Kidney epithelial cell (primary cell): ENCODE results near the gene GJC2. TPM values are rescaled to one million over a fixed set of nuclear protein-coding genes. Genes with fewer than 3 reads are reported as not detected.

Experiments used
- DNase-seq: peaks from one replicate; pipeline ENCODE4 v3.0.0-alpha.2; 2010; ENCODE audit warnings: low read depth
- H3K27me3 ChIP-seq: 2 replicates; pipeline ENCODE4 v1.6.0; 2011; ENCODE audit warnings: low read length; ENCODE audit not compliant: control insufficient read depth, insufficient read depth
- H3K36me3 ChIP-seq: 2 replicates; pipeline ENCODE4 v1.5.1; 2011; ENCODE audit warnings: low read length; ENCODE audit not compliant: control insufficient read depth, insufficient read depth
- H3K4me3 ChIP-seq: 2 replicates; pipeline ENCODE4 v1.5.1; 2011; ENCODE audit warnings: low read depth, mild to moderate bottlenecking, control low read depth, low read length
- CTCF ChIP-seq: IDR thresholded peaks from 2 replicates; pipeline ENCODE4 v1.5.1; 2011; ENCODE audit warnings: mild to moderate bottlenecking, moderate library complexity, low read length, control low read depth, inconsistent platforms; ENCODE audit not compliant: insufficient read depth, poor library complexity, severe bottlenecking
- total RNA-seq: library from RNA; depleted of rRNA; stranded (reverse); fragments of >200 nt; gene quantifications from 2 replicates; pipeline ENCODE4 v1.2.3, GENCODE V29; 2015

GJC2 gene
- total RNA-seq, 1 donor from 2014 or later = 0.38 TPM

DNA sequence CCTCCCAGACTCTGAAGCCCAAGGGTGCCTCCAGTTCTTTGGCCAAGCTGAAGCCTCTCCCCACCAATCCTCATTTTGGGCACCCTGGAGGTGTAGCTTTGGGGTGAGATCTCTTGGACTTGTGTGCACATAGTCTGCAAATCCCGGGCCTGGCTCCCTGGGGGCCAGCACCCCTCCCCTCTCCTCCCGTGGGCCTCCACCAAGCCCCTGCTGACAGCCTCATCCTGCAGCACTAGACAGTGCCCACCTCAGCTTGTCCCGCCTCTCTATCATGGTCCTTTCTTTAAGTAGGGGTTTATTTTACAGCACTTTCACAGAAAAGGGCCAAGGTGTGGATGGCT is 3.2 kb downstream of the GJC2 start:
- H3K4me3 ChIP-seq = no peak overlapping the region
- TF ChIP-seq CTCF = no peak
- peaks cover 14% of the 10 kb centered on the region for H3K27me3 ChIP-seq
- no peak for DNase-seq
- no peaks in the 10 kb centered on the region for H3K36me3 ChIP-seq

DNA sequence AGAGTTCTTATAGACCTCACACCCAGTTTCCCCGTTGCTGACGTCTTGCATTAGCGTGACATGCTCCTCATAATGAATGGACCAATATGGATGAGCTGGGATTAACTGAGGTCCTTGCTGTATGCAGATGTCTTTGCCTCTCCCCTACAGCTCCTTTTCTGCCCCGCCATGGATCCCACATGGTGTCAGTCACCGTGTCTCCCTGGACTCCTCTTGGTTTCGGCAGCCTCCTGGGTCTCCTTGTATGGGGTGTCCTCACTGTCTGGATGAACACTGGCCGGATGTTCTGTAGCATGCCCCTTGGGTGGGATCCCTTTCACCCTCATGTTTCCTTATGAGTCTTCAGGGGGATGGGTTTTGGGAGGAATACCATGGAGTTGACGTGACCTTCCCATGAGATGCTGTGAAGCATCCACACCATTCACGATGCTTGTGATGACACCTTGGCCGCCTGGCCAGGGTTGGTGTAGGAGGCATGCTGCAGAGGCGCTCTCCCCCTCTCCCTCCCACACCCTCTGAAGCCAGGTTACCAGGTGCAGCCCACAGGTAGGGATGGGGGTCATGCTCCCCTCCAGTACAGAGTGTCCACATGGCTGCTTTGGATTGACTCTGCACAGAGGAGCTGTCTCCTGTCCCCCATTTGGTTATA is 4.4 kb downstream of the GJC2 start:
- DNase-seq = no peak
- H3K4me3 ChIP-seq = no peak overlapping the region
- H3K27me3 ChIP-seq = peaks cover 25% of the 10 kb centered on the region
- TF ChIP-seq CTCF = no peak
- H3K36me3 ChIP-seq = no peaks in the 10 kb centered on the region

DNA sequence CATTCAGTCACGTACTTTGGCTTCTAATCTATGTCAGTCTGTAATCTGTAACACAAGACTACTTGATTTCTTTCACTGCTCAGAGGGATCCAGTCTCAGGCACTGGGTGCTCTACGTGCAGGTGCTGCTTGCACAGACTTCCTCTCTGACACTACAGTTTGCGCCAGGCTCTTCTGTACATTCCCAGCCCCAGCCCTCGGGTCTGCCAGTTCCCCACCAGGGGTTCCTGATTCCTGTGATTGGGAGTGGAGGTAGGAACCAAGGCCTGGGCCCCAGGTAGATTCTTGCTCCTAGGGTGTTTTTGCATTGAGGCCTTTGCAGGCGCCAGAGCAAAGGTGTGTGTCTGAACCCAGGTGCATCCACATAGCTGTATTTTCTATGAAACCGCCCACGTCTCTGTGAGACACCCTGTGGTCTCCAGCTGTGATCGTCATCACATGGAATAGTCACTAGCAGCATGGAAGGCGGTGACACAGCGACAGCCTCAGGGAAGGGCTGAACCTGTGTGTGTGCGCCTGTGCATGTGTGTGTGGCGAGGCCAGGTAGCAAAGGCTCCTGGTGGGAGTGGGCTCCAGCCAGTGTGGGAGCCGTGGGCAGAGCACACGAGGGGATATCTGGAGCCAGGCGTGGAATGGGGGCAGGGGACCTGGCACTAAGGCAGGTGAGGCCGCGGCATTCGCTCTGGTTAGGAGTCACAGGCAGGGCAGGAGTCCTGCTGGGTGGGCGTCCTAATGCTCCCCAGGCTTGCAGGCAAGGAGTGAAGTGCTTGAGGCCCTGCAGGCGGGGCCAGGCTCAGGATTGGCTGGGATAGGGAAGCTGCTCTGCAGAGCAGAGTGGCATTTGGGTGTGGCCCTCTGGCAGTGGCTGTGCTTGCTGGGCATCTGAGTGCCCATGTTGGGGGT is 5.2 kb downstream of the GJC2 start:
- H3K4me3 ChIP-seq = no peak overlapping the region
- no peak for DNase-seq
- no peaks in the 10 kb centered on the region for H3K36me3 ChIP-seq
- H3K27me3 ChIP-seq = peaks cover 30% of the 10 kb centered on the region
- no peak for TF ChIP-seq CTCF

DNA sequence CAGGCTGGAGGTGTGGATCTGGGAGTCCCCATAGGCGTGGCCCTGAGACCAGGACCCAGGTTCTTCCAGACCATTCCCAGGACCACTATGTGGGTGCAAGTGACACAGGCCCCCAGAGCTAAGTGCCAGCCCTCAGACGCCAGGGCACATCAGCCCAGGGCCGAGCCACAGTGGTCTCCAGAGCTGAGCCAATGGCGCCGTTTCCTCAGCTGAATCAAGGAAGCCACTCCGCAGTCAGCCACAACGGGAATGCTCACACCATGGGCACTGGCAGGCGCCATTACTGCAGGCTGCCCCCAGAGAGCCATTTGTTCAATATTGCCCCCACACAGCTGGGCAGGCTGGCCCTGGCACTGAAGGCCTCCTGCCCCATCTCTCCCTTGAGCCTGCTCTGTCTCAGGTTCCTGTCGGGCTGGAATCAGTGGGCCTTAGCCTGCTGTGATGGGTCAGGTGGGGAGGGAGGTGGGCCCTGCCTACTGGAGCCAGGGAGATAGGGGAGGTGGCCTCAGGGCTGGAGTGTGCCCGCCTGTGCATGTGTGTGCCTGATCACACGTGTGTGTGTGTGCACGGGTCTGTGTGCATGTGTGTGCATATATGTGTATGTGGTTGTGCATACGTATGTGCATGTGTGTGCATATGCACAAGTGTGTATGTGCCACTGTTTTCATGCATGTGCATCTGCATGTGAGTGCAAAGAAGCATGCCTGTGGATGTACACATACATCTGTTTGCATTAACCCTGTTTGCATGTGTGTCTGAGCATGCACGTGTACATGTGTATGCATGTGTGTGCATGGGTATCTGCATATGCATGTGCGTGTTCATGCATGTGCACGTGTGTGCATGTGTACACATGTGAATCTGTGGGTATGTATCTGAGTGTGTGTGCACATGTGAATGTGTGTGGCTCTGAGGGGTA is 6.1 kb downstream of the GJC2 start:
- H3K36me3 ChIP-seq = no peaks in the 10 kb centered on the region
- peaks cover 35% of the 10 kb centered on the region for H3K27me3 ChIP-seq
- no peak for DNase-seq
- no peak overlapping the region for H3K4me3 ChIP-seq
- no peak for TF ChIP-seq CTCF

DNA sequence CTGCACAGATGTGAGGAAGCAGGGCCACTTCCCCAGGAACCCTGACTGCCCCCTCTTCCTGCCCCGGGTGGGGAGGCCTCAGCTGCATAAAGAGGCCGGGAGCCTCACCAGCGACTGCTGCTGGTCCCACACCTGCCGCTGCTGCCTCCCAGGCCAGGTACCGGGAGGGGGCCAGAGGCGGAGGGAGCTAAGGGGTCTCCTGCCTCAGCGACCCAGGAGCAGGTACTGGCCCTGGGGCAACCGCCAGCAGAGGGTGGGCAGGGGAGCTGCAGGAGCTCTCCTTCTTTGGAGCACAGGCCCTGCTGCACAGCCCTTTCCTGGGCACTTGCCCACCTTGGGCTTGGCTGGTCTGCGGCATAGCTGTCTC is 6.8 kb downstream of the GJC2 start:
- DNase-seq = no peak
- no peak overlapping the region for H3K4me3 ChIP-seq
- no peak for TF ChIP-seq CTCF

More for the DNA sequence above, 6.8 kb downstream of the GJC2 start:
- H3K36me3 ChIP-seq = no peaks in the 10 kb centered on the region
- peaks cover 37% of the 10 kb centered on the region for H3K27me3 ChIP-seq
